ENCODE results near the gene PCSK4.

- TF ChIP-seq, protein P1, sequence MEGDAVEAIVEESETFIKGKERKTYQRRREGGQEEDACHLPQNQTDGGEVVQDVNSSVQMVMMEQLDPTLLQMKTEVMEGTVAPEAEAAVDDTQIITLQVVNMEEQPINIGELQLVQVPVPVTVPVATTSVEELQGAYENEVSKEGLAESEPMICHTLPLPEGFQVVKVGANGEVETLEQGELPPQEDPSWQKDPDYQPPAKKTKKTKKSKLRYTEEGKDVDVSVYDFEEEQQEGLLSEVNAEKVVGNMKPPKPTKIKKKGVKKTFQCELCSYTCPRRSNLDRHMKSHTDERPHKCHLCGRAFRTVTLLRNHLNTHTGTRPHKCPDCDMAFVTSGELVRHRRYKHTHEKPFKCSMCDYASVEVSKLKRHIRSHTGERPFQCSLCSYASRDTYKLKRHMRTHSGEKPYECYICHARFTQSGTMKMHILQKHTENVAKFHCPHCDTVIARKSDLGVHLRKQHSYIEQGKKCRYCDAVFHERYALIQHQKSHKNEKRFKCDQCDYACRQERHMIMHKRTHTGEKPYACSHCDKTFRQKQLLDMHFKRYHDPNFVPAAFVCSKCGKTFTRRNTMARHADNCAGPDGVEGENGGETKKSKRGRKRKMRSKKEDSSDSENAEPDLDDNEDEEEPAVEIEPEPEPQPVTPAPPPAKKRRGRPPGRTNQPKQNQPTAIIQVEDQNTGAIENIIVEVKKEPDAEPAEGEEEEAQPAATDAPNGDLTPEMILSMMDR (conservative IDR thresholded peaks at IDR 0.05; ENCODE audit: low read length): no peak
- TF ChIP-seq EZH2phosphoT487 (IDR thresholded peaks at IDR 0.05; ENCODE audit: borderline replicate concordance, low read depth, low read length): no peak
Observed at GRCh38 chr19:1505012-1505411, 14.9 kb upstream of the PCSK4 start.

Measured in OCI-LY7 (cell line).